Type B pancreatic cell (in vitro differentiated cells): ENCODE measurements around the gene WDR38. TPM values are rescaled to one million over a fixed set of nuclear protein-coding genes. Genes with fewer than 3 reads are reported as not detected.
A peak's percentile ranks its signal among the peaks of the same experiment; 100 is the strongest.

Experiments
- DNase-seq: peaks from one replicate; pipeline ENCODE4 v3.0.0; 2021; ENCODE audit warnings: mixed read lengths; ENCODE audit not compliant: unreplicated experiment; ENCODE audit errors: extremely low spot score
- H3K27ac Mint-ChIP-seq: 2 replicates; pipeline ENCODE4 v1.8.0; 2021; ENCODE audit warnings: mild to moderate bottlenecking, mixed read lengths
- H3K27me3 Mint-ChIP-seq: 2 replicates; pipeline ENCODE4 v1.8.0; 2021; ENCODE audit warnings: mixed read lengths
- H3K36me3 Mint-ChIP-seq: 2 replicates; pipeline ENCODE4 v1.8.0; 2021; ENCODE audit warnings: mixed read lengths
- H3K4me1 Mint-ChIP-seq: one replicate; pipeline ENCODE4 v1.8.0; 2021; ENCODE audit warnings: mixed read lengths; ENCODE audit not compliant: unreplicated experiment
- H3K4me3 Mint-ChIP-seq: 2 replicates; pipeline ENCODE4 v1.8.0; 2021; ENCODE audit warnings: mild to moderate bottlenecking, mixed read lengths
- H3K9me3 Mint-ChIP-seq: 2 replicates; pipeline ENCODE4 v1.8.0; 2021; ENCODE audit warnings: mixed read lengths
- total RNA-seq: library from RNA; stranded (reverse); gene quantifications from 2 replicates; pipeline ENCODE4 v1.2.1, GENCODE V29; 2021; ENCODE audit warnings: low replicate concordance
- TF ChIP-seq, protein P1 (sequence below): fragments of 200-600 bp; sonication (generic); conservative IDR thresholded peaks from 2 replicates; pipeline ENCODE4 v1.5.0; 2021; ENCODE audit warnings: antibody characterized with exemption, mild to moderate bottlenecking

WDR38 gene
- total RNA-seq, 1 donor from 2014 or later: 0.75 TPM

DNA sequence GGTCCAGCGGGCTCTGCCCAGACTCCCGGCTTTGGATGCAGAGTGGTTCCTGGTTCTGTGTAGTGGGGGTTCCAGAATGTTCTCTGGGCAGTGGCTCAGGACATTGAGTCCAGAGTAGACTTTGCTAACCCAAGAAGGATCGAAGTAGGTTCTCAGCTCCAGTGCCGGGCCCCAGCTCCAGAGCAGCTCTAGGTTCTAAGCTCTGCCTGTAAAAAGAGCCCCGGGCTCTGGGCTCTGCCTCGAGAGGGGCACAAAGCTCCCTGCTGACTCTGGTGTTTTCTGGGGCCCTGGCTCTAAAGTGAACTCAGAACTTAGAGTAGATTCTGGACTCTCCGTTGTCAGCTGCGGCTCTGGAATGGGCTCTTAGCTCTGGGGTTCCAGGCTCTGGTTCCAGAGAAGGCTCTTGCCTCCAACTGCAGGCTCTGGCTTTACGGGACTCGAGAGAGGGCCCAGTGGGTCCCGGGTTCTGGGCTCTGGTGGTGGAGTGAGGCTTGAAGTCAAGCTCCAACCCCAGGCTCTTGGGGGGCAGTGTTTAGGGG is 414 bp downstream of the WDR38 start:
- Mint-ChIP-seq H3K4me1 (peaks cover 12% of the 10 kb centered on the region), H3K27ac (no peak overlapping the region), H3K27me3 (peaks cover 3% of the 10 kb centered on the region), H3K9me3 (no peaks in the 10 kb centered on the region), H3K4me3 (peak overlapping the region; percentile 81), H3K36me3 (no peaks in the 10 kb centered on the region)
- TF ChIP-seq, protein P1, sequence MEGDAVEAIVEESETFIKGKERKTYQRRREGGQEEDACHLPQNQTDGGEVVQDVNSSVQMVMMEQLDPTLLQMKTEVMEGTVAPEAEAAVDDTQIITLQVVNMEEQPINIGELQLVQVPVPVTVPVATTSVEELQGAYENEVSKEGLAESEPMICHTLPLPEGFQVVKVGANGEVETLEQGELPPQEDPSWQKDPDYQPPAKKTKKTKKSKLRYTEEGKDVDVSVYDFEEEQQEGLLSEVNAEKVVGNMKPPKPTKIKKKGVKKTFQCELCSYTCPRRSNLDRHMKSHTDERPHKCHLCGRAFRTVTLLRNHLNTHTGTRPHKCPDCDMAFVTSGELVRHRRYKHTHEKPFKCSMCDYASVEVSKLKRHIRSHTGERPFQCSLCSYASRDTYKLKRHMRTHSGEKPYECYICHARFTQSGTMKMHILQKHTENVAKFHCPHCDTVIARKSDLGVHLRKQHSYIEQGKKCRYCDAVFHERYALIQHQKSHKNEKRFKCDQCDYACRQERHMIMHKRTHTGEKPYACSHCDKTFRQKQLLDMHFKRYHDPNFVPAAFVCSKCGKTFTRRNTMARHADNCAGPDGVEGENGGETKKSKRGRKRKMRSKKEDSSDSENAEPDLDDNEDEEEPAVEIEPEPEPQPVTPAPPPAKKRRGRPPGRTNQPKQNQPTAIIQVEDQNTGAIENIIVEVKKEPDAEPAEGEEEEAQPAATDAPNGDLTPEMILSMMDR: no peak
- no peak for DNase-seq

DNA sequence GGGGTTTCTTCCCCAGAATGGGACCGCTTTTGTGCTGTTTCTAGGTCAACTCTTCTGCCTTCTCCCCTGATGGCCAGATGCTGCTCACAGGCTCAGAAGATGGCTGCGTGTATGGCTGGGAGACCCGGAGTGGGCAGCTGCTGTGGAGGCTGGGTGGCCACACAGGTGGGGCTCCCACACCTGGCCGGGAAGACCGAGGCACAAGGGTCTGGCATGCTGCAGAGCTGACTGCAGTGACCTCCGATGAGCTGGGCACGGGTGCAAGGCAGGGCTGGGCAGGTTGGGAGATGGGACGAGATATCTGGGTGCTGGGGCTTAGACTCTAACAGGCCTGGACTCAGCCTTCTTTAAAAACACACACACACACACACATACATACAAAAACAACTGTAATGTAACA is 901 bp downstream of the WDR38 start:
- Mint-ChIP-seq H3K9me3 (no peaks in the 10 kb centered on the region), H3K36me3 (no peaks in the 10 kb centered on the region), H3K27ac (no peak overlapping the region), H3K4me1 (peaks cover 12% of the 10 kb centered on the region), H3K27me3 (peaks cover 3% of the 10 kb centered on the region), H3K4me3 (peak overlapping the region; percentile 34)
- TF ChIP-seq, protein P1: no peak
- DNase-seq: no peak

DNA sequence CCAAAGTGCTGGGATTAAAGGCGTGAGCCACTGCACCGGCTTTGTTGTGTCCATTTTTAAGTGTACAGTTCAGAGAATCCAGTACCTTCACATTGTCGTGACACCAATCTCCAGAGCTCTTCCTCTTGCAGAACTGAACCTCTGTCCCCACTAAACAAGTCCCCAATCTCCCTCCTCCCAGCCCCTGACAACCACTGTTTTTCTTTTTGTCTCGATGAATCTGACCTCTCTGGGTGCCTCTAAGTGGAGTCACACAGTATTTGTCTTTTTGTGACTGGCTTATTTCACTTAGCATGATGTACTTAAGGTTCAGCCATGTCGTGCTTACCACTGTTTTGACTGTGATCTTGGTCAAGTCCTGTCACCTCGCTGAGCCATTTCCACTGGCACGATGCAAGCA is 1.6 kb downstream of the WDR38 start:
- no peak overlapping the region for H3K27ac Mint-ChIP-seq
- H3K36me3 Mint-ChIP-seq: no peaks in the 10 kb centered on the region
- TF ChIP-seq, protein P1: no peak
- H3K27me3 Mint-ChIP-seq: peaks cover 3% of the 10 kb centered on the region
- H3K4me1 Mint-ChIP-seq: peaks cover 12% of the 10 kb centered on the region
- peak overlapping the region; percentile 8 for H3K4me3 Mint-ChIP-seq
- H3K9me3 Mint-ChIP-seq: no peaks in the 10 kb centered on the region
- DNase-seq: no peak

DNA sequence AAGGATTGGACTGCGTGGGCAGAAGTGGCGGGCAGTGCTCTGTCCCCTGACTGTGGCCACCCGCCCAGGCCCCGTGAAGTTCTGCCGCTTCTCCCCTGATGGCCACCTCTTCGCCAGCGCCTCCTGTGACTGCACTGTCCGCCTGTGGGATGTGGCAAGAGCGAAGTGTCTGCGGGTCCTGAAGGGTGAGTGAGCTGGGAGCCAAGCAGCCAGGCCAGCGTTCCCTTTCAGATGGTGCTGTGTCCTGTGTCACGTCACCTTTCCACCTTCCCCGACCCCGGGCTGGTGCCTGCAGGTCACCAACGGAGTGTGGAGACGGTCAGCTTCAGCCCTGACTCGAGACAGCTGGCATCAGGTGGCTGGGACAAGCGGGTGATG is 2.3 kb downstream of the WDR38 start:
- TF ChIP-seq, protein P1: no peak
- Mint-ChIP-seq H3K4me3 (no peak overlapping the region), H3K4me1 (peaks cover 16% of the 10 kb centered on the region), H3K36me3 (peaks cover 6% of the 10 kb centered on the region), H3K27ac (no peak overlapping the region), H3K27me3 (peaks cover 3% of the 10 kb centered on the region), H3K9me3 (no peaks in the 10 kb centered on the region)
- no peak for DNase-seq

DNA sequence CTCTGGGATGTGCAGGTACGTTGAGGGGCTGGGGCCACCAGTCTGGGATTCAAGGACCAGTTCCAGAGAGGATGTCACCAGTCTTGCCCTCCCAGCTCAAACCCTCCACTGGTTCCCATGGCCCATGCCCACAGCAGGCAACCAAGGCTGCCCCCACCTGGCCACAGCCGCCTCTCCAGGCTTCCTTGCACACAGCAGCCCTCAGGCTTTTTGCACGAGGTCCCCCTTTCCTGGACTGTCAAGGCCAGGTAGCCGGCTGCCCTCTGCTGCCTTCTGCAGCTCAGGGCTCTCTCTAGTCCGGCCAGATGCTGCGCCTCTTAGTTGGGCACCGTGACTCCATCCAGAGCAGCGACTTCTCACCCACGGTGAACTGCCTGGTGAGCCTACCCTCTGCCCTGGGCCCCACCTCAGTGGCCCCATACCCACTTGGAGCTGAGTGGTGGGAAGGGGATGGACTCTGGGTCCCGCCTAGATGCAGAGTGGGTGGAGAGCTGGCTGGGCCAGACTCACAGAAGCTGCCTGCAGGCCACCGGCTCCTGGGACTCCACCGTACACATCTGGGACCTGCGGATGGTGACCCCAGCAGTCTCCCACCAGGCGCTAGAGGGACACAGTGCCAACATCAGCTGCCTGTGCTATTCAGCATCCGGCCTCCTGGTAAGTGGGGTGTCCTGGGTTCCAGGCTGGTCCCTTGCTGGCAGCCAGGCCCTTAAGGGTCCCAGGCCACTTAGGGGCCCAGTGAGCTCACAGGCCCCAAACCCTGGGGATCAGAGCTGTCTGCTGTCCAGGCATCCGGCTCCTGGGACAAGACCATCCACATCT is 2.9 kb downstream of the WDR38 start:
- Mint-ChIP-seq H3K4me1 (peaks cover 13% of the 10 kb centered on the region), H3K9me3 (no peaks in the 10 kb centered on the region), H3K36me3 (peaks cover 7% of the 10 kb centered on the region), H3K27ac (no peak overlapping the region), H3K27me3 (peaks cover 3% of the 10 kb centered on the region), H3K4me3 (peak overlapping the region; percentile 36)
- TF ChIP-seq, protein P1: peak; percentile 46
- no peak for DNase-seq
